EH (cell line): ENCODE data around the gene DNAH1.
A peak's percentile ranks its signal among the peaks of the same experiment; 100 is the strongest.

Experiments used
- DNase-seq: peaks from one replicate; pipeline ENCODE4 v3.0.0-alpha.2; 2015; ENCODE audit warnings: low read depth

The DNAH1 gene

DNA sequence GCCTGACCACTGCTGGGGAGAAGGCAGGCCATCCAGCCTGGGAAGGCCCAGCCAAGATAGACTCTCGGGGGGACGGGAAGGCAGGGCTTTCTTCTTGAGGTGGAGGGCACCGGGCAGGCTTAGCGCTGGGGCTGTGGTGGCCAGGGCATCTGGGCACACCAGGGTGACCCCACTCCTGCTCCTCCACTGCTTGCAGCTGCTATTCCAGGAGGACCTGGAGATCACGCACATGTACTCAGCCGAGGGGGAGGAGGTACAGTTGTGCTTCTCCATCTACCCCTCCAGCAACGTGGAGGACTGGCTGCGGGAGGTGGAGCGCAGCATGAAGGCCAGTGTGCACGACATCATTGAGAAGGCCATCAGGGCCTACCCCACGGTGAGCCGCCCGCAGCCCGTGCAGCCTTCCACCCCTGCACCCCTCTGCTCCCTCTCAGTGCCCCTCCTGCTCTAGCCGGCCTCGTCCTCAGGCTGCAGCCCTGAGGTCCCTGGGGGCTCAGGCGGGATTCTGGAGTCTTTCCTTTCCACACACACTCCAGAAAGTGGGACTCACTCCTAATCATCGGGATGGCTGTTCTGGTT is 42.3 kb downstream of the DNAH1 start:
- DNase-seq: no peak

DNA sequence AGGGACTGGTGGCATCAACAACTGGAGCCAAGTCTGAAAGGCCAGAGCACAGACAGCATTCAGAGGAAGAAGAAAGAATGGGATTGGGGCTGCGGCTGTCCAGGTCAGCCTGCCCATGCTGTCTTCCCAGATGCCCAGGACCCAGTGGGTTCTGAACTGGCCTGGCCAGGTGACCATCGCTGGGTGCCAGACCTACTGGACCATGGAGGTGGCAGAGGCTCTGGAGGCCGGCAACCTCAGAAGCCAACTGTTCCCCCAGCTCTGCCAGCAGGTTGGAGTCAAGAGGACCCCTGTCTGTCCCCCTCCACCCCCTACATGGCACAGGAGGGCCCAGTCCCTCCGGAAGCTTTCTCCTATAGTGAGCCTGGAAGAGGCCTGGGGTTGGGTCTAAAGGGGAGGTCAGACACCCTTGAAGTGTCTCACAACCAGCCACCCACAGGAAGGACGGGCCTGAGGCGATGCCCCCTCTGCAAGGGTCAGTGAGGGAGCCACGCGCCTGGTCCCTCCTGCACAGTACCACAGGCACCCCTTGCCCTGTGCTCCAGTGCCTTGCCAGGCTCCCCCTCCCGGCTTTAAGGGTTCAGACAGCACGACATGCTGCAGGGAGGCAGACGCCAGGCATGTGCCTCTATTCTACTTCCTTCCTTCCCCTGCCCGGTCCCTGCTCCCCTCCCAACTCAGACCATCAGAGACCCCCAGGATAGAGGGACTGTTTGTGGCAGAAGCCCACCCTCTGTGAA is 43.2 kb downstream of the DNAH1 start:
- no peak for DNase-seq

DNA sequence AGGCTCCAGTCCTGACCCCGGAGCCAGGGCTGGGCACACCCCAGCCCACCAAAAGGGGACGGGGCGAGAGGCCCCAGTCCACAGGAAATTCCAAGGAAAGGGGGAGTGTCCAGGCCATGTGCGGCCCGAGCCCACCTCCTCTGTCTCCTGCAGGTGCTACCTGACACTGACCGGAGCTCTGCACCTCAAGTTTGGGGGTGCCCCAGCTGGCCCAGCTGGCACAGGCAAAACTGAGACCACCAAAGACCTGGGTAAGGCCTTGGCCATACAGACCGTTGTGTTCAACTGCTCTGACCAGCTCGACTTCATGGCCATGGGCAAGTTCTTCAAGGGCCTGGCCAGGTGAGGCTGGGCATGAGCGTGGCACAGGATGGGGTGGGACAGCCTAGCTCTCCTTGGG is 44.9 kb downstream of the DNAH1 start:
- no peak for DNase-seq

DNA sequence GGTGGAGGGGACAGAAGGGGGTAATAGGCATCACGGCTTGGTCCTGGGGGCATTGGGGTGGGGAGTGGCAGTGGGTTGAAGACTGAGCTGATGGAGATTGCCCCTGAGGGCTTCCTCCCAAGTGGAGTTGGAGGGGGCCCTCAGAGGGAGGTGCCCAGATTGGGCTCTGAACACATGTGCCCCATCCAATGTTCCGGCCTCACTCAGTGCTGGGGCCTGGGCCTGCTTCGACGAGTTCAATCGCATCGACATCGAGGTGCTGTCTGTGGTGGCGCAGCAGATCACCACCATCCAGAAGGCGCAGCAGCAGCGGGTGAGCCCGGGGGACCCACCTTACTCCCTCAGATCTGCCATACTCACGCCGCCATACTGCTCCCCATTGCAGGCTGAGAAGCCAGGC is 45.3 kb downstream of the DNAH1 start:
- DNase-seq: no peak

DNA sequence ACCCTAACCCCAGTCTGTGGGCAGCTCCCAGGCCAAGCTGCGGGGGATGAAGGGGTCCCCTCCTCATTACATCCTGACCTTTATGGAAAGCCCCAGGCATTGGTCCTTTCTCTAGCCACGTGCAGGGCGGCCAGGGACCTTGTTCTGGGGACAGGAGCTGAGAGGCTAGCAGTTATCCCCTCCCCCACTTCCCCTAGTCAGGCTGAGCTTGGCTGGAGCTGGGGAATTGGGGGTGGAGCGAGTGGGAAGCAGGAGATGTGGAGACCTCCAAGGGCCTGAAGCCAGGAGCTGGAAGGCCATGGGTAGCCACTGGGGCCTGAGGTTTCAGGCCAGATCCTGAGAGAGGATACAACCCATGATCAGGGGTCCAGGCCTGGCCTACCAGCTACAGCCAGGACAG is 45.8 kb downstream of the DNAH1 start:
- no peak for DNase-seq

DNA sequence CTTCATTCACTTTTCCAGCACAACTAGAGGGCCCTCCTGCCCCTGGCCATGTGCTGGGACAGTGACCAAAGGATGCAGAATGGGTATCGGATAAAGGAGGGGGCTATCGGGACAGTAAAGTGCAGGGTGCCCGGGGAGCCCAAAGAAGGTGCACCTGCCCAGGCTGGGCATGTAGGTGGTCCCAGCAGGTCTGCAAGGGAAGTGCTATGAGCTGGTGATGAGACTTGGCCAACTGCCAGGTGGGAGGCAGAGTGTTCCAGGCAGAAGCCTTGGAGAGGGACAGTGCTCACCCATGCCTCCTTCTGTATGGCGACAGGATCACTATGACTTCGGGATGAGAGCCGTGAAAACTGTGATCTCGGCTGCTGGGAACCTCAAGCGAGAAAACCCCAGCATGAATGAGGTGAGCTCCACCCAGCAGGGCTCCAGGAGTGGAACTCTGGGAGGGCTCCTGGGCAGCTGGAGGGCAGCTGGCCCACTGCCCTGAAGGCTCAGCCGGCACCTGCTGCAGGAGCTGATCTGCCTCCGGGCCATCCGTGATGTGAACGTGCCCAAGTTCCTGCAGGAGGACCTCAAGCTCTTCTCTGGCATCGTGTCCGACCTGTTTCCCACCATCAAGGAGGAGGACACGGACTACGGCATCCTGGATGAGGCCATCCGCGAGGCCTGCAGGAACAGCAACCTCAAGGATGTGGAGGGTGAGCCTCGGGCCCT is 48.4 kb downstream of the DNAH1 start:
- no peak for DNase-seq

DNA sequence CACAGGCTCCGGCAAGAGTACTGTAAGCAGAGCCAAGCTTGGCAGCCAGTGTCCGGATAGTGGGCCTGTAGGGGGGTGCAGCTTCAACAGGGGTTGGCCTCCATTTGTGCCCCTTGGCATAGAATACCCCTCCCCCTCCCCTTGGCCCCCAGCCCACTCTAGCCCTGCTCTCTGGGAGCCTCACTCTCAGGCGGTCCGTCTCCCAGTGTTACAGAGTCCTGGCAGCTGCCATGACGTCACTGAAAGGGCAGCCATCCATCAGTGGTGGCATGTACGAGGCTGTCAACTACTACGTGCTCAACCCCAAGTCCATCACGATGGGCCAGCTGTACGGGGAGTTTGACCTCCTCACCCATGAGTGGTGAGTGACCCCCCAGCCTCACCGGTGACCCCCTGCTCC is 50.4 kb downstream of the DNAH1 start:
- no peak for DNase-seq

DNA sequence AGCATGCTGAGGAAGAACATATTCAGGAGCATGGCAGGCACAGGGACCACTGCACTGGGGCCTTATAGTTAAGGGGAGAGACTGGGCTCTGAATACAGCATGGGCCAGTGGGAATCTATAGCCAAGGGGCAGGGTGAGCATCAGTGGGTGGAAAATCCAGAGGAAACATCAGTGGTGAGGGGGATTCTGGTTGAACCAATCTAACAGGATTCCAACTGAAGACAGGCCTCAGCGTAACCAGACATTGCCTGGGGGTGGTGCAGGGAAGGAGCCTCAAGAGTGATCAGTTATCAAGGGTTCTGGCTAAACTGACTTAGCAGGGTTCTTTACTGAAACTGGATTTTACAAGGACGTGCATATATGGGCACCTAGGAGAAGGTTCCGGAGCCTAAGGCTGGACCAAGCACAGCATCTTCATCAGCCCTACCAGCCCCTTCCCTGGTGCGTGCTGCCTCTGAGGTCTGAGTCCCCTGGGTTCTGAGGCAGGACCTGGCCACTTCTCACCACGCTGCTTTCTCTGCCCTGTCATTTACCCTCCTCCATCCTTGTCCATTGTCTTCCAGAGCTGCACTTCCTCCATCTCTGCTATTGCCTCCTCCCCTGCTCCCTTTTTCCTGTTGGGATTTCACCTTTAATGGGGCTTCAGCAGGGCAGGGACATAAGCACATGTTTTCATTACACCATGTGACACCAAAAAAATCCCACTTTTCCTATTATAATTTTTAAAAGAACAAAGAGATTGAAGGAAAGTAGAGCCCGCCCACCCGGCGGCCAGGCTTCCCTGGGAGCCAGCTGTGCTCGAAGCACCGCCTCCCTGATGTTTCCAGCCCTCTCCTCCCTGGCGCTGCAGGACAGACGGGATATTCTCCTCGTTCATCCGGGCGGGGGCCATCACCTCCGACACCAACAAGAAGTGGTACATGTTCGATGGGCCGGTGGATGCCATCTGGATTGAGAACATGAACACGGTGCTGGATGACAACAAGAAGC is 52.1 kb downstream of the DNAH1 start:
- DNase-seq: no peak

DNA sequence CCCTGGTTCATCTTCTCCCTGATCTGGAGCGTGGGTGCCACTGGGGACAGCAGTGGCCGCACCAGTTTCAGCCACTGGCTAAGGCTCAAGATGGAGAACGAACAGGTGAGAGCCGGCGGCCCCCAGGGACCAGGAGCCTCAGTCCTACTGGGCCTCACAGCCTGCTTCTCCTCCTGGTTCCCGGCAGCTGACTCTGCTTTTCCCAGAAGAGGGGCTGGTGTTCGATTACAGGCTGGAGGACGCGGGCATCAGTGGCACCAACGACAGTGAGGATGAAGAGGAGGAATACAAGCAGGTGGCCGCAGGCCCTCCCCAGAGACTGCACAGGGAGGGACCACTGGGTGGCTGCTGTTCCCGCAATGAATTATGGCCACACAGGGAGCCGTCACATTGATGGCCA is 54.4 kb downstream of the DNAH1 start:
- no peak for DNase-seq

DNA sequence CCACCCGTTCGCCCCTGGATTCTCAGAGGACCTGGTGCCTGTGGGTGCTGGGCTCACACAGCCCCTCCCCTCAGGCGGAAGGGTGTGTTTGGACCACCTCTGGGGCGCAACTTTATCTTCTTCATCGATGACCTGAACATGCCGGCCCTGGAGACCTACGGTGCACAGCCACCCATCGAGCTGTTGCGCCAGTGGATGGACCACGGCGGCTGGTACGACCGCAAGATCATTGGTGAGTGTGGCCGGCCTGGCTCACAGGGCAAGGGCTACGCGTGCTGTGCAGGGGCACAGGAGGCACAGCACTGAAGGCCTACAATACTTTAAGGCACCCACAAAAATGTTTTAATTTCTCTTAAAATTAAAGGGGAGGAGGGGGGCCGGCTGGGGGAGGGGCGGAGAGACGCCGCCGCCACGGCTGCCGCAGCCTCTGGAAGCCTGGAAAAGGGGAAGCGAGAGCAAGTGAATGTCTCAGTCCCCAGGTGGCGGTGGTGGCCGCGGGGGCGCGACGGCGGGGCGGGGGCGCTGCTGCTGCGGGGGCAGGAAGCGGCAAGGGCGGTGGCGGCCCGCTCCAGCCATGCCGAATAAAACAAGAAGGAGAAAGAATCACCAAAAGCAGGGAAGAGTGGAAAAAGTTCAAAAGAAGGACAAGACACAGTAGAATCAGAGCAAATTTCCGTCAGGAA is 56.8 kb downstream of the DNAH1 start:
- DNase-seq: peak; percentile 24

DNA sequence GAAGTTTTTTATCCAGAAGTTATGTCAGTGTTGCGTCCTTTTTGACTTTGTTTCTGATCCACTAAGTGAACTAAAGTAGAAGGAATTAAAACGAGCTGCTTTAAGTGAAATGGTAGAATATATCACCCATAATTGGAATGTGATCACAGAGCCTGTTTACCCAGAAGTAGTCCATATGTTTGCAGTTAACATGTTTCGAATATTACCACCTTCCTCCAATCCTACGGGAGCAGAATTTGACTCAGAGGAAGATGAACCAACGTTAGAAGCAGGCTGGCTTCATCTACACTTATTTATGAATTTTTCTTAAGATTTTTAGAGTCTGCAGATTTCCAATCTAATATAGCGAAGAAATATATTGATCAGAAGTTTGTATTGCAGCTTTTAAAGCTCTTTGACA is 57.6 kb downstream of the DNAH1 start:
- peak; percentile 33 for DNase-seq

DNA sequence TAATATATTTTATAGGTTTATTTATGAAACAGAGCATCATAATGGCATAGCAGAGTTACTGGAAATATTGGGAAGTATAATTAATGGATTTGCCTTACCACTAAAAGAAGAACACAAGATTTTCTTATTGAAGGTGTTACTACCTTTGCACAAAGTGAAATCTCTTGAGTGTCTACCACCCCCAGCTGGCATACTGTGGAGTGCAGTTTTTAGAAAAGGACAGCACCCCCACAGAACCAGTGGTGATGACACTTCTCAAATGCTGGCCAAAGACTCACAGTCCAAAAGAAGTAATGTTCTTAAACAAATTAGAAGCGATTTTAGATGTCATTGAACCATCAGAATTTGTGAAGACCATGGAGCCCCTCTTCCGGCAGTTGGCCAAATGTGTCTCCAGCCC is 58.1 kb downstream of the DNAH1 start:
- DNase-seq: no peak

DNA sequence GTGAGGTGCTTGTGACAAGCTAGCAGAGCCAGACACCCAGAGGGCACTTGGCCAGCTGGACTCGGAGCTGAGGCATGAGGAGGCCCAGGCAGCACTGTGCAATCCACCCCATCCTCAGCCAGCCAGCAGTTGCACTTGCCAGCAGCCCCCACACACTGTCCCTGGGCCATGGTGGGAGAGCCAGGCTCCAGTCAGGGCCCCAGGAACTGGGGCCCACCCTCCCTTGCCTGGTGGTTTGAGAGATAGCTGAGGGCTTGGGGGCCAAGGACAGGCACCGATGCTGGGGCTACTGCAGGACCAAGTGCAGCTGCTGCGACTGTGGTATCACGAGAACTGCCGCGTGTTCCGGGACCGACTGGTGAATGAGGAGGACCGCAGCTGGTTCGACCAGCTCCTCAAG is 63.5 kb downstream of the DNAH1 start:
- no peak for DNase-seq

DNA sequence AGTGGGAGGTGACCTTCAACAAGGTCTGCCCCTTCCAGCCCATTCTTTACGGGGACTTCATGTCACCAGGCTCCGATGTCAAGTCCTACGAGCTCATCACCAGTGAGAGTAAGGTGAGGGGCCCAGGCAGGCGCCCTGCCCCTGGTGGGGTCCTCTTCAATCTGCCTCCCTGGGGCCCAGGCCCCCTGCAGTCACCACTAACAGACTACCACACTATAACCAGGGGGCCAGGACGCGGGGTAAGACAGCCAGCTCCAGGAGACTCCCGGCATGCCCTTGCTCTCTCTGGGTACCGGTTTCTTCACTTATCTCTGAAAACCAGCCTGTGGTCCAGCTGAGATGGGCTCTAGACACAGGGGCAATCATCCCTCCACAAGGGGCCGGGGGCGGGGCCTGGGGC is 63.9 kb downstream of the DNAH1 start:
- no peak for DNase-seq

DNA sequence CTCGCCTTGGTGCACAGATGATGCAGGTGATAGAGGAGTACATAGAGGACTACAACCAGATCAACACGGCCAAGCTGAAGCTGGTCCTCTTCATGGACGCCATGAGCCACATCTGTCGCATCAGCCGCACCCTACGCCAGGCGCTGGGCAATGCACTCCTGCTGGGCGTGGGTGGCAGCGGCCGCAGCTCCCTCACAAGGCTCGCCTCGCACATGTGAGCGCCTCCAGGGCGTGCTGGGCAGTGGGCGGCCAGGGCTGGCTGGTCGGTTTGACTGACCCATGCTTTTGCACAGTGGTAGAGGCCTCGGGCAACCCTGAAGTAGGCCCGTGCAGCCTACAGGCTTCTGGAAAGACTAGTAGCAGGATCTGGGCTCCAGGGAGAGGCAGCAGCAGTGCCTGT is 65.5 kb downstream of the DNAH1 start:
- DNase-seq: no peak

DNA sequence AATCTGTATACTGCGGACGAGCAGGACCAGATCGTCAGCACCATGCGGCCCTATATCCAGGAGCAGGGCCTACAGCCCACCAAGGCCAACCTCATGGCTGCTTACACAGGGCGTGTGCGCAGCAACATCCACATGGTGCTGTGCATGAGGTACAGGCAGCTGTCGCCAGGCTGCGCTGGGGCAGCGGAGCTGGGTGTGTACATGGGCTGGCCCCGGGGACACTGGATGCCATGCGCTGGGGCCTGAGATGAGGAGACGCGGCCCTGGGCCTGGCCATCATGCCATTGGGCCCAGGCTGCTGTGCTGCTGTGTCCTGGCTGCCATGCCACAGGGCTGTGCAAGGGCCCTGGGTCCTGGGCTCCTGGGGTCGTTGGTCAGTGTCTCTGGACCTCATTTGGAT is 67.3 kb downstream of the DNAH1 start:
- DNase-seq: no peak

DNA sequence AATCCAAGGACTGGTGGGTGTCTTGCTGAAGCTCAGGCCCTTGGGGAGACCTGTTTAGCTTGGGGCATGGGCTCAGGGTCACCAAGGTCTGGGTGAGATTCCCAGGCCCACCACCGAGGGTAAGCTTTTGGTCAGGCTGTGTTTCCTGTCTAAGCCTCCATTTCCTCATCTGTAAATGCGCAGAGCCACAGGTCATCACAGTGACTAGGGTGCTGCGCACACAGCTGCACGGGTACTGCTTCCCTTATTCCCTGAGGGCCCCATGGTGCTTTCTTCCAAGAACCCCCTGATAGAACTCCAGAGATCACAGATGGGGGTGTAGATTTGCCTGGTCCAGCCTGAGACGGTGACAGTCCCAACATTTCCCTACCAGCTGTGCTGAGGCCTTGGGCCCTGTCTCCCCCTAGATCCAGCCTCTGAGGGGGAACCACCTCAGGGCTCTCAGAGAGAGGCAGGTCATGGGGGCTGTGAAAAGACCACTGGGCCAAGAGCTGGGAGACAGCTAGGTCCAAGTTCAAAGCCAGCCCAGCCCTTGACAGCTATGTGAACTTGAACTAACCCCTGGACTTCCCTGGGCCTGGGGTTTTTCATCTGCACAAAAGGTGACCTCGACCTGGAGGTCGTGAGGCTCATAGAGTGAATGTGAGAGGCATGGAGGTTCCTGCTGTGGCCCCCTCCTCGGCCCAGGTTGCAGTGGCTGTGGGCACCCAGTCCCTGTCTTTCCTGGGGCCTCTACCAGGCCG is 68.1 kb downstream of the DNAH1 start:
- no peak for DNase-seq

DNA sequence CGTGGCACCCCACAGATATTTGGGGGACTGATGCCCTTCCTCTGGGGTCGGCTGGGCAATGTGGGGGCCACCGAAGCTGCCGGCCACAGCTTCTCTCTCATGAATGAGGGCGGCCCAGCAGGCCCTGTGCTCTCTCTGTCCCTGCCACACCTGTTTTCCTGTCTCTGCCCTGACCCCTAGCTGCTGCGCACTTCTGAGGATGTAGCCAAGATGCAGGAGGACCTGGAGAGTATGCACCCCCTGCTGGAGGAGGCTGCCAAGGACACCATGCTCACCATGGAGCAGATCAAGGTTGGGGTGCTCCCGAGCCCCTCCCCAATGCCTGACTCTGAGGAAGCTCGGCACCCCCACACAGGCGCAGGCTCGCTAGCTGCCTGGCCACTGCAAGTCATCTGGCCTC is 69.0 kb downstream of the DNAH1 start:
- DNase-seq: peak; percentile 47

DNA sequence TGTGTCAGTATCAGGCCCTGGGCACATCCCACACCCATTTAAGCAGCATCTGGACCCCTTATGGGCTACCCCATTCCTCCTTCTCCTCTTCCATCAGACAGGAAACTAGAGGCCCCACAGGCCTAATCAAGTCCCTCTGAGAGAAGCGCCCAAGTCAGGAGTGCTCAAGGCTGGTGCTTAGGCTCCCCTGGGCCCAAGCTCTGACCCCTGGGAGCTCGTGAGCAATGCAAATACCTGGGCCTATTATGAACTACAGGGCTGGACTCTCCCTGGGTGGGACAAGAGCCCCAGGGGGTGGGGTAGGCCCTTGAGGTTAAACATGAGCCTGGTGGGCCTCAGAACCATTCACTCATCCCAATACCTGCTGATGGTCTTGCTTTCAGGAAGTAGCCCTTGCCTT is 71.4 kb downstream of the DNAH1 start:
- no peak for DNase-seq

DNA sequence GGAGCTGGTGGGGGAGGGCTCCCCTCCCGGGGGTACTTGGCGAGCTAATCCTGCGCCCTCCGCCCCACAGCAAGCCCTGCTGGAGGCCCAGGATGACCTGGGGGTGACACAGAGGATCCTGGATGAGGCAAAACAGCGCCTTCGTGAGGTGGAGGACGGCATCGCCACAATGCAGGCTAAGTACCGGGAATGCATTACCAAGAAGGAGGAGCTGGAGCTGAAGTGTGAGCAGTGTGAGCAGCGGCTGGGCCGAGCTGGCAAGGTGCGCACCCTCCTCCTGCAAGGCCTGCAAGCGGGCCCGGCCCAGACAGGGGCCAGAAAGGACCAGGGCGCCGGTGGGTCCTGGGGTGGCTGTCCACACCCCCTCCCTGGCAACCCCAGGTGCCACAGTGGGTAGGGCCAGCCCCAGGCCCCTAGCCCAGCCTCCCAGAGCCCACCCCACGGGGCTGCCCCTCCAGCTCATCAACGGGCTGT is 72.3 kb downstream of the DNAH1 start:
- DNase-seq: no peak

DNA sequence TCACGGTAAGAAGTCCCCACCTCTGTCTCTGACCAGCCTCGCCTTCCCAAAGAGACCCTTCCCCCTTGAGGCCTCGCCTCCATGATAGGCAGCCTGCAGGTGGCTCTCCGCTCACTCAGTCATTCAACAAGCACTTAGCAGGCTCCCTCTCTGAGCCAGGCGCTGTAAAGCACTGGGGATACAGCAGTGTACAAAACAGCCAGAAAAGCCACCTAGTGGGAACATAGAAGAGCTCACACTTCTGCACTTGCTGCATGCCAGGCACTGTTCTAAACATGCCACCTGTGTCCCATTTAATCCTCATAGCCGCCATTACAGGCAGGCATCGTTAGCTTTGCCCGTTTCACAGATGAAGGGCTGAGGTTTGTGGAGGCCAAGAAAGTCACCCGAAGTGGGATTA is 72.8 kb downstream of the DNAH1 start:
- no peak for DNase-seq
